ENCODE measurements around the gene P3H2. TPM values are rescaled to one million over a fixed set of nuclear protein-coding genes. Genes with fewer than 3 reads are reported as not detected.

The P3H2 gene, protein sequence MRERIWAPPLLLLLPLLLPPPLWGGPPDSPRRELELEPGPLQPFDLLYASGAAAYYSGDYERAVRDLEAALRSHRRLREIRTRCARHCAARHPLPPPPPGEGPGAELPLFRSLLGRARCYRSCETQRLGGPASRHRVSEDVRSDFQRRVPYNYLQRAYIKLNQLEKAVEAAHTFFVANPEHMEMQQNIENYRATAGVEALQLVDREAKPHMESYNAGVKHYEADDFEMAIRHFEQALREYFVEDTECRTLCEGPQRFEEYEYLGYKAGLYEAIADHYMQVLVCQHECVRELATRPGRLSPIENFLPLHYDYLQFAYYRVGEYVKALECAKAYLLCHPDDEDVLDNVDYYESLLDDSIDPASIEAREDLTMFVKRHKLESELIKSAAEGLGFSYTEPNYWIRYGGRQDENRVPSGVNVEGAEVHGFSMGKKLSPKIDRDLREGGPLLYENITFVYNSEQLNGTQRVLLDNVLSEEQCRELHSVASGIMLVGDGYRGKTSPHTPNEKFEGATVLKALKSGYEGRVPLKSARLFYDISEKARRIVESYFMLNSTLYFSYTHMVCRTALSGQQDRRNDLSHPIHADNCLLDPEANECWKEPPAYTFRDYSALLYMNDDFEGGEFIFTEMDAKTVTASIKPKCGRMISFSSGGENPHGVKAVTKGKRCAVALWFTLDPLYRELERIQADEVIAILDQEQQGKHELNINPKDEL
- 6.5 and 7.6 TPM in 2 replicates for total RNA-seq

DNA sequence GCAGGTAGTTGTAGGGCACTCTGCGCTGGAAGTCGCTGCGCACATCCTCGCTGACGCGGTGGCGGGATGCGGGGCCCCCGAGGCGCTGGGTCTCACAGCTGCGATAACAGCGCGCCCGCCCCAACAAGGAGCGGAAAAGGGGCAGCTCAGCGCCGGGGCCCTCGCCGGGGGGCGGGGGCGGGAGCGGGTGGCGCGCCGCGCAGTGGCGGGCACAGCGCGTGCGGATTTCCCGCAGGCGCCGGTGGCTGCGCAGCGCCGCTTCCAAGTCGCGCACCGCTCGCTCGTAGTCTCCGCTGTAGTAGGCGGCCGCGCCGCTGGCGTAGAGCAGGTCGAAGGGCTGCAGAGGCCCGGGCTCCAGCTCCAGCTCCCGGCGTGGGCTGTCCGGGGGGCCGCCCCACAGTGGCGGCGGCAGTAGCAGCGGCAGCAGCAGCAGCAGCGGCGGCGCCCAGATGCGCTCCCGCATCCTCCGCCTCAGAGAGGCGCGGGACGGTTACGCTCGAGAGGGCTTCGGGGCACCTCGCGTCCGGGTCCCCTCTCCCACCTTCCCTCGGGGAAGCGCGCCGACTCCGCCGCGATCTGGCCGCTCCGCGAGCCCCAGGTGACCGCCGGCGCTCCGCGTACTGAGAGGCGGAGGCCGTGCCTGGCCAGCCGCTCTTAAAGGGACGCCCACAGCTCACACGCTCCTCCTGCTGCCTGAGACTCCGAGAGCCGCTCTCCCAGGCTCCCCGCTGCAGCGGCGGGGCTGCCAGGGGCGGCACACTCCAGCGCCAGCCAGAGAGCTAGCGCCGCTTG, at the start of gene P3H2:
Gene P3H2, minus strand, starts transcription at position 629 of the 792 bp plus-strand sequence. Its CDS starts 166 bp downstream, at position 463.

Other genes with a start within 250 kb of the P3H2 start
- 0.09 and 0.70 TPM in 2 replicates for gene CLDN1, start 201.5 kb upstream of the P3H2 start, total RNA-seq

Measured in pericardium fibroblast (primary cell).